Stimulated activated CD8-positive, alpha-beta memory T cell treated with anti-CD3 and anti-CD28 coated beads, Interleukin-7, amount 100 ng/mL, for 24 hours (primary cell): ENCODE data around the gene RPL41.
"Not testable (repeated sequence)": the region's sequence is repeated elsewhere in the genome, so short reads cannot be mapped to it uniquely, and the experiment has no call there.

Experiments
- DNase-seq: peaks from one replicate; pipeline ENCODE4 v3.0.0-alpha.2; 2020; ENCODE audit warnings: low read depth

Gene RPL41

DNA sequence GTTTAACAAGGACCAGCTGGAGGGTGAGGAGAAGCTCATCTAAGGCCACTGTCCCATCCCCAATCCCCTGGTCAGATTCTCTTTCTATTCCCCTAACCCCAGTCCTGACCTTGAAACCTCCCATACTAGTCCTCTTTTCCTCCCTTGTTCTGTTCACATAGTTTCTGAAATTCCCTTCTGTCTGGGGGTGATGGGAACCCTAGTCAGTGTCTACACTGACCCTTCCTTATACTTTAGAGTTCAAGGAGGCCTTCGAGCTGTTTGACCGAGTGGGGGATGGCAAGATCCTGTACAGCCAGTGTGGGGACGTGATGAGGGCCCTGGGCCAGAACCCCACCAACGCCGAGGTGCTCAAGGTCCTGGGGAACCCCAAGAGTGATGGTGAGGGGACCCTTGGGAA is 38.4 kb downstream of the RPL41 start:
- no peak for DNase-seq

DNA sequence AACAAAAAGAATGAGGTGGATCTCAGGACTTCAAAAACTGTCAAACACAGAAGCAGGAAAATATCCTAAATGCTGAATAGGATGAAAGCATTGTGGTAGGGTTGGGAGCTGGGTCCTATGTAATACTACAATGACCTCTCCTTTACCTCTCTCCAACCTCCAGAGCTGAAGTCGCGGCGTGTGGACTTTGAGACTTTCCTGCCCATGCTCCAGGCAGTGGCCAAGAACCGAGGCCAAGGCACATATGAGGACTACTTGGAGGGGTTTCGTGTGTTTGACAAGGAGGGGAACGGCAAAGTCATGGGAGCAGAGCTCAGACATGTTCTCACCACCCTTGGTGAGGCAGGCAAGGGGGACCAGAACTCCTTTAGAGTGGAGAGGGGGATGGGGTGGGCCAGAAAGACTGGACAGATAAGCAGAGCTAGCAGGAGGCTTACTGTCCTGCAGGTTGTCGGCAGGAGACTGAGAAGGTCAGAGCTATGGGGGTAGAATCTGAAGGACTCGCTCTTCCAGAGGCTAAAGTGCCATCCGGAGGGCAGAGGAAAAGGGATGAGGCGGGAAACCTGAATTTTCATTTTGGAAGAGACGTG is 38.9 kb downstream of the RPL41 start:
- DNase-seq: no peak

DNA sequence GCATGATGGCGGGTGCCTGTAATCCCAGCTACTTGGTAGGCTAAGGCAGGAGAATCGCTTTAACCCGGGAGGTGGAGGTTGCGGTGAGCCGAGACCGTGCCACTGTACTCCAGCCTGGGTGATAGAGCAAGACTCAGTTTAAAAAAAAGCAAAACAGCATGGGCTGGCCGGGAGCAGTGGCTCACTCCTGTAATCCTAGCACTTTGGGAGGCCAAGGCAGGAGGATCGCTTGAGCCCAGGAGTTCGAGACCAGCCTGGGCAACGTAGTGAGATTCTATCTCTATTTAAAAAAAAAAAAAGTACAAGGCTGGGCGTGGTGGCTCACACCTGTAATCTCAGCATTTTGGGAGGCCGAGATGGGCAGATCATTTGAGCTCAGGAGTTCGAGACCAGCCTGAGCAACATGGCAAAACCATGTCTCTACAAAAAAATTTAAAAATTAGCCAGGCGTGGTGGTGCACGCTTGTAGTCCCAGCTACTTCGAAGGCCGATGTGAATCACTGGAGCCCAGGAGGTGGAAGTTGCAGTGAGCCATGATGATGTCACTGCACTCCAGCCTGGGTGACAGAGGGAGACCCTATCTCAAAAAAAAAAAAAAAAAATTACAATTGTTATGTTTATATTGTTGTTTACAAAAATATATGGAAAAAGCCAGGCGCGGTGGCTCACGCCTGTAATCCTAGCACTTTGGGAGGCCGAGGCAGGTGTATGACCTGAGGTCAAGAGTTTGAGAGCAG is 40.2 kb downstream of the RPL41 start:
- DNase-seq: not testable (repeated sequence)

DNA sequence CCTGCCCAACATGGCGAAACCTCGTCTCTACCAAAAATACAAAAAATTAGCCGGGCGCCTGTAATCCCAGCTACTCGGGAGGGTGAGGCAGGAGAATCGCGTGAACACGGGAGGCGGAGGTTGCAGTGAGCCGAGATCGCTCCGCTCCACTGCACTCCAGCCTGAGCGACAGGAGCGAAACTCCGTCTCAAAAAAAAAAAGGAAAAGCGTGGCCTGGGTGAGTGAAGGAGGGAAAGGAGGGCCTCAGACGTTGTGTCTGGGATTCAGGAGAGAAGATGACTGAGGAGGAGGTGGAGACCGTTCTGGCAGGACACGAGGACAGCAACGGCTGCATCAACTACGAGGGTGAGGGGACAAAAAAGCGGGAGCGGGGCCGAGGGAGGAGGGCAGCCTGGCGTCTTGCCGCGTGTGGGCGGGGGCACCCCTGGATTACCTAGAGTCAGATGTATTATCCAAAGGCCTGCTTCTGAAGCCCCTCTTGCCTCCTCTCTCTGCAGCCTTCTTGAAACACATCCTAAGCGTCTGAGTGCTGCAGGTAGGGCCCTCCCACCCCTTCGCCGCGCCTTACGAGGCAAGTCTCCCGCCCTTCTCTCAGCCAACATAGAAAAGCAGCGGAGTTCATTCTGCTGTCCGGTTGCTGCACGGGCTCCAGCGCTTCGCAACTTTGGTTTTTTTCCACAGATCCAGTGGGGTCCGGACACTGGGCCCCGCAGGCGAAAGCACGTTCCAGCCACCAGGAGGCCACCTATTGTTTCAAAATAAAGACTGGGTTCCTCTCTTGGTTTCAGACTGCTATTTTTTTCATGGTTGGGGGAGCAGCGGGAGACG is 41.0 kb downstream of the RPL41 start:
- peak; percentile 20 for DNase-seq

- peak; percentile 75 for DNase-seq
These were observed 41.8 kb downstream of the RPL41 start, which contains the start of gene MYL6 for GRCh38 chr12:56158029-56158925. MYL6 (plus strand) TSS chr12:56158359; CDS start chr12:56158402, 43 bp downstream.

DNA sequence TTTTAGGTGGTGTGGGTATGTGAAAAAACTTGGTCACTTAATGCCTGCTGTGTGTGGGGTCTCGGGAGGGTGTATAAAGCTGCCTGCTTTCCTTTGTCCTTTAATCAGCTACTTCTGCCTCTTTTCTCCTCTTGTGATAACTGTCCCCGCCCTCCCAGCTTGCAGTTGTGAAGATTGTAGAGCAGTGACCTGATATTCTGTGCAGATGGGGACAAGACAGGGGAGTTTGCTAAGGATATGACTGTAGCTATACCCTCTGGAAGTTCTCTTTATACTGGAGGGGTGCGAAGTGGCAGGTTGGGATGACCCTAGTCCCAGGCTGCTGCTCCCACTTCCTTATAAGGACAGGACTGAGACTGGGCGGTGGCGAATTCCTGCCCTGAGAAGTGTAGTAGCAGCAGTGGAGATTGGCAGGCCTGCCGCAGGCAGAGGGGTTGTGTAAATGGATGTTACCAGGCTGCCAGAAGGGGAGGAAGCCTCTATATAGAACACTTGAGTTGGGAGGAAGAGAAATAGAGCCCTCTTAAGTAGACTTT is 42.6 kb downstream of the RPL41 start:
- DNase-seq: no peak

DNA sequence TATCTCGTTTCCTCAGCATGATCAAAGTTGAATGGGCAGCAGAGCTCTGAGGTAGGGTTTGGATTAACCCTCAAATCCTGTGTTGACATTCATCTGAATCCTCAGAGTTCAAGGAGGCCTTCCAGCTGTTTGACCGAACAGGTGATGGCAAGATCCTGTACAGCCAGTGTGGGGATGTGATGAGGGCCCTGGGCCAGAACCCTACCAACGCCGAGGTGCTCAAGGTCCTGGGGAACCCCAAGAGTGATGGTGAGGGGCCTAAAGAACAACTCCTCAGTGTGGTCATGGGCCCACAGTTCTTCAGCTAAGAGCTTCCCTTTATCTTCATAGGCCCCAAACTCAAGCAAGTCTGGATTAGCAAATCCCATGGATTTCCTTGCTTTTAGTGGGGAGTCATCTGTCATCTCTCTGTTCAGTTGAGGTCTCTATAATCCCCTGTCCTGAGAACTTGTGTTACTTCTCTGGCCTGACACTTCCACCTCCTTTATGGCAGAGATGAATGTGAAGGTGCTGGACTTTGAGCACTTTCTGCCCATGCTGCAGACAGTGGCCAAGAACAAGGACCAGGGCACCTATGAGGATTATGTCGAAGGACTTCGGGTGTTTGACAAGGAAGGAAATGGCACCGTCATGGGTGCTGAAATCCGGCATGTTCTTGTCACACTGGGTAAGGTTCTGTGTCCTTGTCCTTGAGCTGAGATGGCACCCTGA is 43.2 kb downstream of the RPL41 start:
- DNase-seq: no peak

DNA sequence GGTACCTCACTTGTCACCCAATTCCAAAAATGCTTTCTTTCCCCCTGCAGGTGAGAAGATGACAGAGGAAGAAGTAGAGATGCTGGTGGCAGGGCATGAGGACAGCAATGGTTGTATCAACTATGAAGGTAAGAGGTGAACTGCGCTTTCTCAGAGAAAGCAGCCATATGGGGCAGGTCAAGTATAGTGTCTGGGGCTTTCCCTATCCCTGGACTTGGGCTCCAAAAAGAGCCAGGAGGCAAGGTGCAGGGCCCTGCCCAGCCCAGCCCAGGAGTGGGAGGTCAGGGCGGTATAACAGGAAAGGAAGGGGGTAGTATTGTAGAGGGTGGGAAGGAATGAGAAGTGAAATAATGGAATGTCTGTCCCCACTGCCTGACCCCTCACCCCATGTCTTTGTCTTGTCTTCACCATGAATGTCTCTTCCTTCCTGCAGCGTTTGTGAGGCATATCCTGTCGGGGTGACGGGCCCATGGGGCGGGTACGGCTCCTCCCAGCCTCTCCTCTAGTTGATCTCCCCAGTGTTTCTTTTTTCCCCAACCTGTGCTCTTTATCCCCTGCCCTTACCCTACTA is 43.8 kb downstream of the RPL41 start:
- peak; percentile 28 for DNase-seq

- no peak for DNase-seq
These were observed 44.7 kb downstream of the RPL41 start for GRCh38 chr12:56160894-56161689.

GRCh38 chr12:56161690-56162351 is 45.4 kb downstream of the RPL41 start:
- no peak for DNase-seq

- DNase-seq: no peak
These were observed 46.2 kb downstream of the RPL41 start for GRCh38 chr12:56162468-56163290.

- no peak for DNase-seq
These were observed 47.3 kb downstream of the RPL41 start for GRCh38 chr12:56163533-56164344.

GRCh38 chr12:56164345-56164729 is 47.9 kb downstream of the RPL41 start:
- no peak for DNase-seq

DNA sequence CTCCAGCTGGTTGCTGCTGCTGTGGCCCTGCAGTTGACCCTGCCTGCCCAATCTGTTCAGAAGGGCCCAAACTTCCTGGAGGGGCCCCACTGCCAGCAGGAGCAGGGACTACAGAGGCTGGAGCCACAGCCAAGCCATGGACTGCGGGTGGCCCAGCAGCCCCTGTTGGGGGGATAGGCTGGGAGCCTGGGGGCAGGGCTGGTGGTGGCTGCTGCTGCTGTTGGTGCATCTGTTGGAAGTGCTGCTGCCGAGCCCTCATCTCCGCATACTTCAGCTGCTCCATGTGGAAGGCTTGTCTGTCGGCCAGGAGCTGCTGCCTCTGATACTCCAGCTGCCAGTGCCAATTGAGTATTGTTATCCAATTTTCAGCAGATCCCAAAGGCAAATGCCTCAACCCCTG is 48.9 kb downstream of the RPL41 start:
- no peak for DNase-seq
